SK-N-SH (cell line): Measurements from ENCODE around the gene MTMR11. TPM values are rescaled to one million over a fixed set of nuclear protein-coding genes. Genes with fewer than 3 reads are reported as not detected.

Experiments
- CTCF ChIA-PET: fragments of 300-600, 350-600 bp; formaldehyde crosslinking; extraction: SDS; loops from one replicate; lab custom pipeline; 2021; lab: Yijun Ruan, JAX
- POLR2A ChIA-PET: fragments of 350-600 bp; sonication (Branson Sonifier 250); formaldehyde crosslinking; extraction: SDS; loops from one replicate; lab custom pipeline; 2020; ENCODE audit warnings: antibody characterized with exemption, inconsistent platforms; lab: Yijun Ruan, JAX
- DNase-seq: peaks from one replicate; pipeline ENCODE4 v3.0.0; 2012
- H2AFZ ChIP-seq: fragments of 200-600 bp; sonication (generic); 2 replicates; pipeline ENCODE4 v1.8.1; 2016; ENCODE audit warnings: antibody characterized with exemption, mild to moderate bottlenecking, low read depth
- H3F3A ChIP-seq: fragments of 200-600 bp; sonication (generic); replicated peaks from 2 replicates; pipeline ENCODE3; 2016; ENCODE audit warnings: antibody characterized with exemption, mild to moderate bottlenecking; ENCODE audit not compliant: insufficient read depth
- H3K27ac ChIP-seq, 2 experiments: fragments of 200-500 bp in 1 of 2; fragments of 200-600 bp in 1 of 2; sonication (Bioruptor generic) in 1 of 2; sonication (generic), shearing (Covaris generic) in 1 of 2; 2 replicates each; pipeline versions ENCODE4 v1.5.1 to v1.6.1; 2014 to 2016; ENCODE audit warnings: low read depth in 2 of 2, inconsistent platforms in 1 of 2, low read length in 1 of 2, mild to moderate bottlenecking in 1 of 2, mixed read lengths in 1 of 2
- H3K27me3 ChIP-seq: fragments of 200-600 bp; sonication (generic), shearing (Covaris generic); 2 replicates; pipeline ENCODE4 v1.6.1; 2016; ENCODE audit warnings: mixed run types; ENCODE audit not compliant: insufficient read depth
- H3K36me3 ChIP-seq, 2 experiments: fragments of 200-500 bp in 1 of 2; fragments of 200-600 bp in 1 of 2; sonication (Bioruptor generic) in 1 of 2; sonication (generic) in 1 of 2; replicated peaks in 1 of 2; 2 replicates each; pipeline versions ENCODE3 to v1.5.1; 2014 to 2016; ENCODE audit warnings: low read length in 1 of 2, mild to moderate bottlenecking in 1 of 2; ENCODE audit not compliant: insufficient read depth in 2 of 2, control insufficient read depth in 1 of 2
- H3K4me1 ChIP-seq, 2 experiments: fragments of 200-500 bp in 1 of 2; fragments of 200-600 bp in 1 of 2; sonication (Bioruptor generic) in 1 of 2; sonication (generic), shearing (Covaris generic) in 1 of 2; 2 replicates each; pipeline versions ENCODE4 v1.5.1 to v1.6.1; 2014 to 2016; ENCODE audit warnings: low read depth in 1 of 2, low read length in 1 of 2, mixed run types in 1 of 2; ENCODE audit not compliant: insufficient read depth in 2 of 2, control insufficient read depth in 1 of 2
- H3K4me2 ChIP-seq: fragments of 200-600 bp; sonication (generic), shearing (Covaris generic); 2 replicates; pipeline ENCODE4 v1.6.1; 2017; ENCODE audit warnings: mixed run types
- H3K4me3 ChIP-seq, 2 experiments: fragments of 200-500 bp in 1 of 2; fragments of 200-600 bp in 1 of 2; sonication (Bioruptor generic) in 1 of 2; sonication (generic), shearing (Covaris generic) in 1 of 2; 2 replicates each; pipeline versions ENCODE4 v1.5.1 to v1.8.1; 2014 to 2016; ENCODE audit warnings: low read depth in 2 of 2, inconsistent platforms in 1 of 2, low read length in 1 of 2, mild to moderate bottlenecking in 1 of 2, mixed read lengths in 1 of 2, moderate library complexity in 1 of 2
- H3K79me2 ChIP-seq: fragments of 200-600 bp; sonication (generic); 2 replicates; pipeline ENCODE4 v1.8.1; 2017; ENCODE audit warnings: mild to moderate bottlenecking; ENCODE audit not compliant: insufficient read depth
- H3K9ac ChIP-seq: fragments of 200-600 bp; sonication (generic); 2 replicates; pipeline ENCODE4 v1.6.1; 2017; ENCODE audit warnings: mixed run types
- H3K9me2 ChIP-seq: fragments of 200-600 bp; sonication (generic); 2 replicates; pipeline ENCODE4 v1.6.1; 2017; ENCODE audit warnings: mixed run types
- H3K9me3 ChIP-seq: fragments of 200-600 bp; sonication (generic); 2 replicates; pipeline ENCODE4 v1.6.1; 2017; ENCODE audit warnings: mixed run types, mild to moderate bottlenecking, moderate library complexity
- H4K20me1 ChIP-seq: fragments of 200-600 bp; sonication (generic); 2 replicates; pipeline ENCODE4 v1.6.1; 2017; ENCODE audit warnings: mild to moderate bottlenecking, mixed run types; ENCODE audit not compliant: insufficient read depth
- CHD2 ChIP-seq: fragments of 150-350 bp; IDR thresholded peaks from 2 replicates; pipeline ENCODE4 v1.6.1; 2018; ENCODE audit warnings: low read length; ENCODE audit not compliant: partially characterized antibody
- ELF1 ChIP-seq: IDR thresholded peaks from 2 replicates; pipeline ENCODE4 v1.4.0; 2012
- EP300 ChIP-seq, 2 experiments: IDR thresholded peaks; 2 replicates each; pipeline versions ENCODE4 v1.4.0 to v1.6.1; 2012; ENCODE audit warnings: borderline replicate concordance in 1 of 2, low read depth in 1 of 2, low read length in 1 of 2
- EZH2phosphoT487 ChIP-seq: fragments of 200-600 bp; sonication (generic); IDR thresholded peaks from 2 replicates; pipeline ENCODE4 v1.6.1; 2017; ENCODE audit warnings: low read depth, mixed run types, mild to moderate bottlenecking, antibody characterized with exemption, moderate library complexity, borderline replicate concordance
- FOSL2 ChIP-seq: IDR thresholded peaks from 2 replicates; pipeline ENCODE4 v1.4.0; 2012; ENCODE audit warnings: low read depth, mild to moderate bottlenecking, moderate library complexity, borderline replicate concordance
- GABPA ChIP-seq: IDR thresholded peaks from 2 replicates; pipeline ENCODE4 v1.4.0; 2012; ENCODE audit warnings: low read depth, mild to moderate bottlenecking
- GATA2 ChIP-seq: sonication (generic); formaldehyde crosslinking; IDR thresholded peaks from 2 replicates; pipeline ENCODE4 v1.5.0; 2020; ENCODE audit warnings: mild to moderate bottlenecking, missing genetic modification reagents
- MEF2A ChIP-seq: IDR thresholded peaks from 2 replicates; pipeline ENCODE4 v1.4.0; 2012; ENCODE audit warnings: low read depth, borderline replicate concordance
- MXI1 ChIP-seq: IDR thresholded peaks from 2 replicates; pipeline ENCODE4 v1.6.1; 2012; ENCODE audit warnings: mild to moderate bottlenecking, low read depth, low read length, improper control_type of control experiment
- NFIC ChIP-seq: IDR thresholded peaks from 2 replicates; pipeline ENCODE4 v1.4.0; 2012; ENCODE audit warnings: borderline replicate concordance
- NRF1 ChIP-seq: IDR thresholded peaks from 2 replicates; pipeline ENCODE4 v1.6.1; 2012; ENCODE audit warnings: low read depth, mild to moderate bottlenecking, low read length
- POLR2AphosphoS5 ChIP-seq: IDR thresholded peaks from 2 replicates; pipeline ENCODE4 v1.6.1; 2012; ENCODE audit warnings: low read depth, low read length
- RCOR1 ChIP-seq: fragments of 150-350 bp; IDR thresholded peaks from 2 replicates; pipeline ENCODE4 v1.6.1; 2017; ENCODE audit warnings: antibody characterized with exemption, low read length
- RFX5 ChIP-seq: IDR thresholded peaks from 2 replicates; pipeline ENCODE4 v1.6.1; 2012; ENCODE audit warnings: mild to moderate bottlenecking, improper control_type of control experiment, low read length
- RXRA ChIP-seq: IDR thresholded peaks from 2 replicates; pipeline ENCODE4 v1.4.0; 2012; ENCODE audit warnings: low read depth, mild to moderate bottlenecking, borderline replicate concordance
- SIN3A ChIP-seq: IDR thresholded peaks from 2 replicates; pipeline ENCODE4 v1.6.1; 2012; ENCODE audit warnings: low read depth, mild to moderate bottlenecking, low read length, moderate library complexity, borderline replicate concordance
- TAF1 ChIP-seq: IDR thresholded peaks from 2 replicates; pipeline ENCODE4 v1.6.1; 2012; ENCODE audit warnings: low read depth, mild to moderate bottlenecking, low read length, moderate library complexity, borderline replicate concordance
- YY1 ChIP-seq: IDR thresholded peaks from 2 replicates; pipeline ENCODE4 v1.4.0; 2012; ENCODE audit warnings: low read depth, mild to moderate bottlenecking
- WGBS: methylation state at CpG from one replicate; pipeline ENCODE4 v1.1.6; 2017; ENCODE audit warnings: low lambda C conversion rate; 5-methylcytosine and 5-hydroxymethylcytosine counted together
- polyA plus RNA-seq, 3 experiments: library from polyadenylated mRNA; depleted of rRNA; stranded (reverse); fragments of >200 nt; gene quantifications; 2 replicates each; pipeline ENCODE4 v1.2.3, GENCODE V29; 2012
- TF ChIP-seq, protein P1 (sequence below): IDR thresholded peaks from 2 replicates; pipeline ENCODE4 v1.4.0; 2012; ENCODE audit warnings: low read depth
- TF ChIP-seq, protein P2 (sequence below): fragments of 200-600 bp; sonication (generic); IDR thresholded peaks from 2 replicates; pipeline ENCODE4 v1.6.1; 2017; ENCODE audit warnings: antibody characterized with exemption, mild to moderate bottlenecking, moderate library complexity
- TF ChIP-seq, protein P3 (sequence below): IDR thresholded peaks from 2 replicates; pipeline ENCODE4; 2012
- TF ChIP-seq, protein P4 (sequence below): fragments of 150-350 bp; IDR thresholded peaks from 2 replicates; pipeline ENCODE4 v1.6.1; 2016; ENCODE audit warnings: mild to moderate bottlenecking, low read depth, low read length

Gene MTMR11
- polyA plus RNA-seq, 1 of the 3 experiments (the other 2 are of a cell fraction): 9.4 TPM

GRCh38 chr1:149927563-149928400 lies 8.9 kb downstream of the MTMR11 start, which contains the start of gene SF3B4:
TSS of gene SF3B4 (minus strand) at chr1:149927803. CDS start at chr1:149927759, 44 bp downstream.
- CTCF ChIA-PET: interaction anchor here (0.9 to 2.5 kb wide), 4 partner anchors 10 to 40 kb away, joined by 4 to 10 read pairs (median 5); a partner anchor contains a TSS
- TF ChIP-seq POLR2AphosphoS5 (peak; percentile 97), CHD2 (peak; percentile 76), MXI1 (no peak), NRF1 (no peak), RXRA (no peak), ELF1 (peak; percentile 90), TAF1 (peak; percentile 87), RFX5 (no peak), GABPA (peak; percentile 98), EP300 (IDR thresholded peaks at IDR 0.05; ENCODE audit: borderline replicate concordance in 1 of 2, low read depth in 1 of 2, low read length in 1 of 2) (no peak), RCOR1 (no peak), SIN3A (peak; percentile 31; the same call in 1 of the 2 replicates), EZH2phosphoT487 (no peak), MEF2A (no peak), YY1 (peak; percentile 92)
- TF ChIP-seq, protein P1, sequence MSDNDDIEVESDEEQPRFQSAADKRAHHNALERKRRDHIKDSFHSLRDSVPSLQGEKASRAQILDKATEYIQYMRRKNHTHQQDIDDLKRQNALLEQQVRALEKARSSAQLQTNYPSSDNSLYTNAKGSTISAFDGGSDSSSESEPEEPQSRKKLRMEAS: peak; percentile 50; the same call in 1 of the 2 replicates
- WGBS: 1% methylated on average over 37 of the region's 47 CpGs

DNA sequence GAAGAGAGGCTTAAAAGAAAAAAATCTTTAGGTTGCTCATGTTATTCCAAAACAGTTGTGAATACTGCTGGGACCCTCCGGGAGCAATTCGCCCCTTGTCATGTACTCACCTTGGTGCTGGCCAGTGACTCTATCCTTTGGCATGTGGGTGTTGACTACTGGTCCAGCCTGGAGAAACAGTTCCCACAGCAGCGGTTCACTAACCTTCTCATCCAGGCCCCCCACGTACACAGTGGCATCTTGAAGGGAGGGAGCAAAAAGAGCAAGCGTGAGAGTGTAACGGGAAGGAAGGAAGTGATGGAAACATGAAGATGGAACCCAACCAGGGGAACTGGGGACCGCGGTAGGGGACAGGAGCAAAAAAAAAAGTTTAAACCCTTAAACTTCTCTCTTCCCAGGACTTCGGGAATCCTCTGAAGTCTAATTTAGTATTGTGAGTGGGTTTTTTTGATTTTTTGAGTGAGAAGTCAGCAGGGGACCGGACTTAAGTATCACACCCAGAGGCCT lies 9.6 kb downstream of the MTMR11 start:
- peaks cover 35 to 57% of the 10 kb centered on the region in 2 experiments for H3K36me3 ChIP-seq
- peaks cover 10% of the 10 kb centered on the region for H3F3A ChIP-seq
- peak overlapping the region; percentile 80 for H3K4me2 ChIP-seq
- H2AFZ ChIP-seq: 0 out of 2 replicates have a peak overlapping the region, but pooled peaks have one; percentile 26
- H3K27ac ChIP-seq: peak overlapping the region; percentile 90 to 99
- H3K79me2 ChIP-seq: peaks cover 38% of the 10 kb centered on the region
- ChIA-PET POLR2A (no interaction called here), CTCF (no interaction called here)
- peak overlapping the region; percentile 92 to 95 for H3K4me3 ChIP-seq
- H3K9me2 ChIP-seq: no peaks in the 10 kb centered on the region
- peaks cover 10% of the 10 kb centered on the region; the same call in 1 of the 2 replicates for H4K20me1 ChIP-seq
- peaks cover 14 to 26% of the 10 kb centered on the region in 2 experiments for H3K4me1 ChIP-seq
- no peaks in the 10 kb centered on the region for H3K9me3 ChIP-seq
- no peak for DNase-seq
- H3K27me3 ChIP-seq: no peaks in the 10 kb centered on the region
- under 1% methylated on average over 10 of the region's 10 CpGs for WGBS
- H3K9ac ChIP-seq: peak overlapping the region; percentile 81
- TF ChIP-seq, protein P1: no peak
- TF ChIP-seq, protein P2, sequence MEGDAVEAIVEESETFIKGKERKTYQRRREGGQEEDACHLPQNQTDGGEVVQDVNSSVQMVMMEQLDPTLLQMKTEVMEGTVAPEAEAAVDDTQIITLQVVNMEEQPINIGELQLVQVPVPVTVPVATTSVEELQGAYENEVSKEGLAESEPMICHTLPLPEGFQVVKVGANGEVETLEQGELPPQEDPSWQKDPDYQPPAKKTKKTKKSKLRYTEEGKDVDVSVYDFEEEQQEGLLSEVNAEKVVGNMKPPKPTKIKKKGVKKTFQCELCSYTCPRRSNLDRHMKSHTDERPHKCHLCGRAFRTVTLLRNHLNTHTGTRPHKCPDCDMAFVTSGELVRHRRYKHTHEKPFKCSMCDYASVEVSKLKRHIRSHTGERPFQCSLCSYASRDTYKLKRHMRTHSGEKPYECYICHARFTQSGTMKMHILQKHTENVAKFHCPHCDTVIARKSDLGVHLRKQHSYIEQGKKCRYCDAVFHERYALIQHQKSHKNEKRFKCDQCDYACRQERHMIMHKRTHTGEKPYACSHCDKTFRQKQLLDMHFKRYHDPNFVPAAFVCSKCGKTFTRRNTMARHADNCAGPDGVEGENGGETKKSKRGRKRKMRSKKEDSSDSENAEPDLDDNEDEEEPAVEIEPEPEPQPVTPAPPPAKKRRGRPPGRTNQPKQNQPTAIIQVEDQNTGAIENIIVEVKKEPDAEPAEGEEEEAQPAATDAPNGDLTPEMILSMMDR: no peak
- TF ChIP-seq GABPA: no peak
- TF ChIP-seq, protein P3, sequence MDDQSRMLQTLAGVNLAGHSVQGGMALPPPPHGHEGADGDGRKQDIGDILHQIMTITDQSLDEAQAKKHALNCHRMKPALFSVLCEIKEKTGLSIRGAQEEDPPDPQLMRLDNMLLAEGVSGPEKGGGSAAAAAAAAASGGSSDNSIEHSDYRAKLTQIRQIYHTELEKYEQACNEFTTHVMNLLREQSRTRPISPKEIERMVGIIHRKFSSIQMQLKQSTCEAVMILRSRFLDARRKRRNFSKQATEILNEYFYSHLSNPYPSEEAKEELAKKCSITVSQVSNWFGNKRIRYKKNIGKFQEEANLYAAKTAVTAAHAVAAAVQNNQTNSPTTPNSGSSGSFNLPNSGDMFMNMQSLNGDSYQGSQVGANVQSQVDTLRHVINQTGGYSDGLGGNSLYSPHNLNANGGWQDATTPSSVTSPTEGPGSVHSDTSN: no peak
- TF ChIP-seq NFIC: no peak
- TF ChIP-seq GATA2 (CRISPR knock-in tag): no peak
- no peak for TF ChIP-seq RCOR1
- TF ChIP-seq FOSL2: no peak
- TF ChIP-seq, protein P4, sequence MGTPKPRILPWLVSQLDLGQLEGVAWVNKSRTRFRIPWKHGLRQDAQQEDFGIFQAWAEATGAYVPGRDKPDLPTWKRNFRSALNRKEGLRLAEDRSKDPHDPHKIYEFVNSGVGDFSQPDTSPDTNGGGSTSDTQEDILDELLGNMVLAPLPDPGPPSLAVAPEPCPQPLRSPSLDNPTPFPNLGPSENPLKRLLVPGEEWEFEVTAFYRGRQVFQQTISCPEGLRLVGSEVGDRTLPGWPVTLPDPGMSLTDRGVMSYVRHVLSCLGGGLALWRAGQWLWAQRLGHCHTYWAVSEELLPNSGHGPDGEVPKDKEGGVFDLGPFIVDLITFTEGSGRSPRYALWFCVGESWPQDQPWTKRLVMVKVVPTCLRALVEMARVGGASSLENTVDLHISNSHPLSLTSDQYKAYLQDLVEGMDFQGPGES: no peak

More at GRCh38 chr1:149927563-149928400, 8.9 kb downstream of the MTMR11 start, which contains the start of gene SF3B4:
- Histone ChIP-seq H3K4me1 (peaks cover 14 to 26% of the 10 kb centered on the region in 2 experiments), H3F3A (peaks cover 6% of the 10 kb centered on the region), H3K9me3 (no peaks in the 10 kb centered on the region), H3K4me3 (peak within 1 kb of the TSS; percentile 92 to 95), H3K9ac (peak within 1 kb of the TSS; percentile 81), H3K9me2 (no peaks in the 10 kb centered on the region), H3K27ac (peak within 1 kb of the TSS; percentile 90 to 99), H3K27me3 (no peaks in the 10 kb centered on the region), H4K20me1 (peaks cover 10% of the 10 kb centered on the region; the same call in 1 of the 2 replicates), H3K36me3 (peaks cover 34 to 52% of the 10 kb centered on the region in 2 experiments), H3K4me2 (peak within 1 kb of the TSS; percentile 80), H2AFZ (peak within 1 kb of the TSS; percentile 66; the same call in 1 of the 2 replicates), H3K79me2 (peaks cover 38% of the 10 kb centered on the region)
- peak; percentile 89 for DNase-seq
- POLR2A ChIA-PET: interaction anchor here (0.8 to 1.7 kb wide), 5 partner anchors 10 to 41 kb away, joined by 3 to 14 read pairs (median 8); a partner anchor contains a TSS
